ENCODE data around the gene AKT1.

- no peak for TF ChIP-seq ZNF7 (CRISPR knock-in tag; IDR thresholded peaks at IDR 0.05)
- peak; percentile 99 for TF ChIP-seq ZNF850 (CRISPR knock-in tag; conservative IDR thresholded peaks at IDR 0.05)
- no peak for TF ChIP-seq SP1 (IDR thresholded peaks at IDR 0.05)
- no peak for TF ChIP-seq SP1 (CRISPR knock-in tag; IDR thresholded peaks at IDR 0.05)
- TF ChIP-seq, protein P1, sequence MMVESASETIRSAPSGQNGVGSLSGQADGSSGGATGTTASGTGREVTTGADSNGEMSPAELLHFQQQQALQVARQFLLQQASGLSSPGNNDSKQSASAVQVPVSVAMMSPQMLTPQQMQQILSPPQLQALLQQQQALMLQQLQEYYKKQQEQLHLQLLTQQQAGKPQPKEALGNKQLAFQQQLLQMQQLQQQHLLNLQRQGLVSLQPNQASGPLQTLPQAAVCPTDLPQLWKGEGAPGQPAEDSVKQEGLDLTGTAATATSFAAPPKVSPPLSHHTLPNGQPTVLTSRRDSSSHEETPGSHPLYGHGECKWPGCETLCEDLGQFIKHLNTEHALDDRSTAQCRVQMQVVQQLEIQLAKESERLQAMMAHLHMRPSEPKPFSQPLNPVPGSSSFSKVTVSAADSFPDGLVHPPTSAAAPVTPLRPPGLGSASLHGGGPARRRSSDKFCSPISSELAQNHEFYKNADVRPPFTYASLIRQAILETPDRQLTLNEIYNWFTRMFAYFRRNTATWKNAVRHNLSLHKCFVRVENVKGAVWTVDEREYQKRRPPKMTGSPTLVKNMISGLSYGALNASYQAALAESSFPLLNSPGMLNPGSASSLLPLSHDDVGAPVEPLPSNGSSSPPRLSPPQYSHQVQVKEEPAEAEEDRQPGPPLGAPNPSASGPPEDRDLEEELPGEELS (CRISPR knock-in tag; IDR thresholded peaks at IDR 0.05) = no peak
- no peak for TF ChIP-seq BORCS8-MEF2B (CRISPR knock-in tag; IDR thresholded peaks at IDR 0.05)
- no peak for TF ChIP-seq PHF5A (CRISPR knock-in tag; IDR thresholded peaks at IDR 0.05; ENCODE audit: low read depth, unreplicated experiment)
- no peak for TF ChIP-seq NR3C1 (CRISPR knock-in tag; IDR thresholded peaks at IDR 0.05)
- TF ChIP-seq SALL2 (CRISPR knock-in tag; IDR thresholded peaks at IDR 0.05) = no peak
- no peak for TF ChIP-seq REST (IDR thresholded peaks at IDR 0.05; ENCODE audit: borderline replicate concordance in 1 of 2, low read depth in 1 of 2, low read length in 2 of 2)
- no peak for TF ChIP-seq TOE1 (CRISPR knock-in tag; IDR thresholded peaks at IDR 0.05)
Measured at GRCh38 chr14:104751539-104752422, 43.8 kb downstream of the AKT1 start.
